Uterus (tissue), 2 donors: Measurements from ENCODE around the gene ALOX12.
"Not testable (repeated sequence)": the region's sequence is repeated elsewhere in the genome, so short reads cannot be mapped to it uniquely, and the experiment has no call there.

Source experiments
- POLR2A ChIP-seq, 2 donors: fragments of 450-650 bp; IDR thresholded peaks; one replicate each; pipeline ENCODE4 v1.6.1; 2016; ENCODE audit warnings: antibody characterized with exemption in 2 of 2, mild to moderate bottlenecking in 1 of 2, moderate library complexity in 1 of 2
- TF ChIP-seq, protein P1 (sequence below), 4 experiments: fragments of 200-600 bp in 2 of 4; fragments of 450-650 bp in 2 of 4; sonication (generic) in 2 of 4; IDR thresholded peaks; one replicate each; pipeline ENCODE4 v1.5.1; 2016 to 2019; ENCODE audit warnings: antibody characterized with exemption in 4 of 4, mild to moderate bottlenecking in 2 of 4, moderate library complexity in 1 of 4

DNA sequence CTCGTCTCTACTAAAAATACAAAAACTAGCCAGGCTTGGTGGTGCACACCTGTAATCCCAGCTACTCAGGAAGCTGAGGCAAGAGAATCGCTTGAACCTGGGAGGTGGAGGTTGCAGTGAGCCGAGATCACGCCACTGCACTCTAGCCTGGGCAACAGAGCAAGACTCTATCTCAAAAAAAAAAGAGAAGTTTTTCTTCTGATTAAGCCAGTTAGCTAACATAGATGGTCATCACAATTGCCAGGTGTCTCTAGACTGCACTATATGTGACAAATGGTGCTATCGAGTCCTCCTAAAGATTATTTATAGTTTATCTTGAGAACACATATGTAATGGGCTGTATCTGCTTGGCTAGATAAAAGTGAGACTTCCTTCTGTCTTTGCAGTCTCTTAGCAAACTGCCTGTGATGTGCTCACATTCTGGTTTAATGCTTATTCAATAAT is 2.2 kb upstream of the ALOX12 start:
- not testable (repeated sequence) for TF ChIP-seq POLR2A (IDR thresholded peaks at IDR 0.05)
- TF ChIP-seq, protein P1, sequence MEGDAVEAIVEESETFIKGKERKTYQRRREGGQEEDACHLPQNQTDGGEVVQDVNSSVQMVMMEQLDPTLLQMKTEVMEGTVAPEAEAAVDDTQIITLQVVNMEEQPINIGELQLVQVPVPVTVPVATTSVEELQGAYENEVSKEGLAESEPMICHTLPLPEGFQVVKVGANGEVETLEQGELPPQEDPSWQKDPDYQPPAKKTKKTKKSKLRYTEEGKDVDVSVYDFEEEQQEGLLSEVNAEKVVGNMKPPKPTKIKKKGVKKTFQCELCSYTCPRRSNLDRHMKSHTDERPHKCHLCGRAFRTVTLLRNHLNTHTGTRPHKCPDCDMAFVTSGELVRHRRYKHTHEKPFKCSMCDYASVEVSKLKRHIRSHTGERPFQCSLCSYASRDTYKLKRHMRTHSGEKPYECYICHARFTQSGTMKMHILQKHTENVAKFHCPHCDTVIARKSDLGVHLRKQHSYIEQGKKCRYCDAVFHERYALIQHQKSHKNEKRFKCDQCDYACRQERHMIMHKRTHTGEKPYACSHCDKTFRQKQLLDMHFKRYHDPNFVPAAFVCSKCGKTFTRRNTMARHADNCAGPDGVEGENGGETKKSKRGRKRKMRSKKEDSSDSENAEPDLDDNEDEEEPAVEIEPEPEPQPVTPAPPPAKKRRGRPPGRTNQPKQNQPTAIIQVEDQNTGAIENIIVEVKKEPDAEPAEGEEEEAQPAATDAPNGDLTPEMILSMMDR (IDR thresholded peaks at IDR 0.05), result not testable (repeated sequence)
